Spleen (tissue), 11 donors: Measurements from ENCODE around the gene PLA2G5. TPM values are rescaled to one million over a fixed set of nuclear protein-coding genes. Genes with fewer than 3 reads are reported as not detected.

Source experiments
- DNase-seq: peaks from one replicate; pipeline ENCODE4 v3.0.0-alpha.2; 2020
- H3K27ac ChIP-seq, 8 donors: fragments of 200-600 bp; sonication (generic) in 7 of 8; 1 replicate in 4 of 8; 2 replicates in 4 of 8; pipeline versions ENCODE4 v1.5.0 to v1.8.0; 2016 to 2021; ENCODE audit warnings: inconsistent platforms in 4 of 8, mild to moderate bottlenecking in 4 of 8, moderate library complexity in 1 of 8
- H3K27me3 ChIP-seq, 7 donors: fragments of 200-600 bp; sonication (generic) in 6 of 7; replicated peaks in 1 of 7; 1 replicate in 4 of 7; 2 replicates in 3 of 7; pipeline versions ENCODE4 v1.5.0 to v1.8.0; 2016 to 2021; ENCODE audit warnings: inconsistent platforms in 3 of 7, mild to moderate bottlenecking in 1 of 7
- H3K36me3 ChIP-seq, 6 donors: fragments of 200-600 bp; sonication (generic) in 5 of 6; 1 replicate in 4 of 6; 2 replicates in 2 of 6; pipeline versions ENCODE4 v1.5.0 to v1.8.0; 2016 to 2021; ENCODE audit warnings: inconsistent platforms in 2 of 6
- H3K4me1 ChIP-seq, 6 donors: fragments of 200-600 bp; sonication (generic) in 5 of 6; 1 replicate in 3 of 6; 2 replicates in 3 of 6; pipeline versions ENCODE4 v1.5.0 to v1.8.0; 2016 to 2021; ENCODE audit warnings: inconsistent platforms in 3 of 6
- H3K4me3 ChIP-seq, 8 donors: fragments of 200-600 bp; sonication (generic) in 7 of 8; 1 replicate in 4 of 8; 2 replicates in 4 of 8; pipeline versions ENCODE4 v1.5.0 to v1.8.0; 2016 to 2021; ENCODE audit warnings: inconsistent platforms in 4 of 8, mild to moderate bottlenecking in 4 of 8, moderate library complexity in 2 of 8
- H3K9me3 ChIP-seq, 8 donors: fragments of 200-600 bp; sonication (generic) in 7 of 8; 1 replicate in 4 of 8; 2 replicates in 4 of 8; pipeline versions ENCODE4 v1.5.0 to v1.8.0; 2016 to 2021; ENCODE audit warnings: inconsistent platforms in 4 of 8
- CTCF ChIP-seq, 11 experiments: fragments of 200-600 bp in 7 of 11; fragments of 450-650 bp in 4 of 11; sonication (generic) in 4 of 11; IDR thresholded peaks in 8 of 11; conservative IDR thresholded peaks in 3 of 11; 1 replicate in 7 of 11; 2 replicates in 4 of 11; pipeline versions ENCODE4 v1.4.0 to v1.8.0; 2016 to 2021; ENCODE audit warnings: antibody characterized with exemption in 11 of 11, inconsistent platforms in 4 of 11, mild to moderate bottlenecking in 1 of 11
- POLR2A ChIP-seq, 3 donors: fragments of 450-650 bp; IDR thresholded peaks; one replicate each; pipeline ENCODE4 v1.5.1; 2017; ENCODE audit warnings: antibody characterized with exemption in 3 of 3, mild to moderate bottlenecking in 1 of 3
- POLR2AphosphoS5 ChIP-seq, 3 donors: sonication (generic); formaldehyde crosslinking; IDR thresholded peaks; one replicate each; pipeline ENCODE4 v1.5.1; 2017; ENCODE audit warnings: antibody characterized with exemption in 3 of 3
- WGBS, 5 donors: extraction: QIAGEN DNeasy Blood & Tissue Kit in 3 of 5; methylation state at CpG; one replicate each; pipeline versions ENCODE4 v1.1.5 to v1.1.7; 2013 to 2018; 5-methylcytosine and 5-hydroxymethylcytosine counted together
- intact Hi-C: fragments of 100-400 bp; cut with DNase I; formaldehyde crosslinking; loops from one replicate; pipeline ENCODE4 v1.15.0; 2023; ENCODE audit warnings: low total_unique reads
- polyA plus RNA-seq, 3 donors: library from polyadenylated mRNA; stranded (reverse); fragments of 200-250 nt; gene quantifications; one replicate each; pipeline ENCODE4 v1.2.1, GENCODE V29; 2013
- total RNA-seq, 7 donors: library from RNA; depleted of rRNA in 3 of 7; stranded (reverse); fragments of >200 nt in 3 of 7; fragmentation: NEBNext Ultra II Directional in 4 of 7; extraction: Animal tissue kit (Norgen Biotek cat#: 25700) in 4 of 7; gene quantifications; one replicate each; pipeline versions ENCODE4 v1.1.0 to v1.2.1, GENCODE V29; 2016 to 2021
- donor health status: healthy with polysubstance abuse.
- donor health status: DM: no; HTN: no; CAD: no; lungs with moderate emphysema.
- donor health status: DM: no; HTN: no; CAD: no.
- donor health status: Bipolar disorder and iron deficiency.
- donor health status: healthy.
- donor health status: DM: no; HTN: no; CAD: no.
- donor health status: DM: yes; HTN: yes; CAD: no.

Gene PLA2G5
- total and polyA plus RNA-seq, 10 donors, result 0.34 to 2.0 (median 0.89) TPM; not detected in 3

GRCh38 chr1:20111452-20111851, 41.5 kb downstream of the PLA2G5 start:
- 88 to 93% (median 92%) methylated on average over 5 of the region's 5 CpGs for WGBS, 5 donors
- H3K36me3 ChIP-seq, result no peaks in the 10 kb centered on the region
- intact Hi-C loops, result no loop called here
- no peaks in the 10 kb centered on the region for H3K27me3 ChIP-seq
- DNase-seq, result no peak
- H3K9me3 ChIP-seq, result no peaks in the 10 kb centered on the region
- no peak overlapping the region for H3K27ac ChIP-seq
- H3K4me3 ChIP-seq, result no peak overlapping the region
- no peak for TF ChIP-seq CTCF (IDR thresholded peaks at IDR 0.05 in 8 of 11, conservative IDR thresholded peaks at IDR 0.05 in 3 of 11)
- TF ChIP-seq POLR2AphosphoS5 (IDR thresholded peaks at IDR 0.05), result no peak
- TF ChIP-seq POLR2A (IDR thresholded peaks at IDR 0.05), result no peak
- H3K4me1 ChIP-seq, result peaks cover 0 to 11% (median 0%) of the 10 kb centered on the region in 6 donors

GRCh38 chr1:20112279-20113000, 42.4 kb downstream of the PLA2G5 start:
- peaks cover 0 to 11% (median 0%) of the 10 kb centered on the region in 6 donors for H3K4me1 ChIP-seq
- no peaks in the 10 kb centered on the region for H3K36me3 ChIP-seq
- no peak for DNase-seq
- 77 to 86% (median 83%) methylated on average over 3 of the region's 3 CpGs for WGBS, 5 donors
- no peaks in the 10 kb centered on the region for H3K27me3 ChIP-seq
- no peak overlapping the region for H3K27ac ChIP-seq
- no peak for TF ChIP-seq CTCF (IDR thresholded peaks at IDR 0.05 in 8 of 11, conservative IDR thresholded peaks at IDR 0.05 in 3 of 11)
- TF ChIP-seq POLR2AphosphoS5 (IDR thresholded peaks at IDR 0.05), result no peak
- no peak for TF ChIP-seq POLR2A (IDR thresholded peaks at IDR 0.05)
- no peaks in the 10 kb centered on the region for H3K9me3 ChIP-seq
- H3K4me3 ChIP-seq, result no peak overlapping the region
- intact Hi-C loops, result no loop called here

GRCh38 chr1:20114021-20114648, 44.1 kb downstream of the PLA2G5 start:
- H3K4me3 ChIP-seq, result no peak overlapping the region
- intact Hi-C loops, result no loop called here
- H3K27ac ChIP-seq, result no peak overlapping the region
- no peak for DNase-seq
- H3K4me1 ChIP-seq, result peaks cover 0 to 5% (median 2%) of the 10 kb centered on the region in 6 donors
- H3K27me3 ChIP-seq, result no peaks in the 10 kb centered on the region
- no peaks in the 10 kb centered on the region for H3K36me3 ChIP-seq
- WGBS, 5 donors, result 77 to 86% (median 83%) methylated on average over 15 of the region's 15 CpGs
- TF ChIP-seq CTCF (IDR thresholded peaks at IDR 0.05 in 8 of 11, conservative IDR thresholded peaks at IDR 0.05 in 3 of 11) (no peak), POLR2AphosphoS5 (IDR thresholded peaks at IDR 0.05) (no peak), POLR2A (IDR thresholded peaks at IDR 0.05) (no peak)
- H3K9me3 ChIP-seq, result no peaks in the 10 kb centered on the region

- no peak for DNase-seq
- H3K27ac ChIP-seq, result no peak overlapping the region
- H3K4me1 ChIP-seq, result peaks cover 0 to 16% (median 9%) of the 10 kb centered on the region in 6 donors
- no peaks in the 10 kb centered on the region for H3K36me3 ChIP-seq
- no peak for TF ChIP-seq CTCF (IDR thresholded peaks at IDR 0.05 in 8 of 11, conservative IDR thresholded peaks at IDR 0.05 in 3 of 11)
- no peak for TF ChIP-seq POLR2A (IDR thresholded peaks at IDR 0.05)
- TF ChIP-seq POLR2AphosphoS5 (IDR thresholded peaks at IDR 0.05), result no peak
- WGBS, 5 donors, result 78 to 85% (median 81%) methylated on average over 4 of the region's 4 CpGs
- intact Hi-C loops, result no loop called here
- no peak overlapping the region for H3K4me3 ChIP-seq
- H3K9me3 ChIP-seq, result no peaks in the 10 kb centered on the region
- no peaks in the 10 kb centered on the region for H3K27me3 ChIP-seq
Measured at GRCh38 chr1:20115479-20115878, 45.5 kb downstream of the PLA2G5 start.
